IPS DF 6.9 (cell line): ENCODE results near the gene LMOD3.

Experiments
- DNase-seq: peaks from one replicate; pipeline ENCODE4 v3.0.0-alpha.2; 2013; ENCODE audit warnings: low read depth, low spot score
- H3K27ac ChIP-seq: one replicate; pipeline ENCODE4 v1.5.1; 2013; ENCODE audit warnings: low read length, control low read depth
- H3K27me3 ChIP-seq: 2 replicates; pipeline ENCODE4 v1.6.1; 2013; ENCODE audit warnings: mild to moderate bottlenecking, low read length; ENCODE audit not compliant: control insufficient read depth, insufficient read depth
- H3K36me3 ChIP-seq: 2 replicates; pipeline ENCODE4 v1.6.1; 2013; ENCODE audit warnings: low read length; ENCODE audit not compliant: control insufficient read depth, insufficient read depth
- H3K4me1 ChIP-seq: 2 replicates; pipeline ENCODE4 v1.6.1; 2013; ENCODE audit warnings: low read length; ENCODE audit not compliant: control insufficient read depth, insufficient read depth
- H3K4me3 ChIP-seq: 2 replicates; pipeline ENCODE4 v1.5.1; 2013; ENCODE audit warnings: mild to moderate bottlenecking, low read length
- H3K9me3 ChIP-seq: 2 replicates; pipeline ENCODE4 v1.6.1; 2013; ENCODE audit warnings: low read length, inconsistent platforms; ENCODE audit not compliant: control insufficient read depth, insufficient read depth
- WGBS: extraction: QIAGEN DNeasy Blood & Tissue Kit; methylation state at CpG from one replicate; pipeline ENCODE4 v1.1.7; 2013; ENCODE audit warnings: mixed read lengths, missing lambda C conversion rate; ENCODE audit not compliant: insufficient read length, insufficient coverage; 5-methylcytosine and 5-hydroxymethylcytosine counted together

Gene LMOD3

GRCh38 chr3:69122403-69122802 lies at the start of gene LMOD3:
Gene LMOD3 (minus strand): TSS chr3:69122595. CDS start chr3:69122386, 209 bp downstream.
- Histone ChIP-seq H3K9me3 (no peaks in the 10 kb centered on the region), H3K4me3 (no peak within 1 kb of the TSS), H3K27ac (no peak within 1 kb of the TSS), H3K27me3 (no peaks in the 10 kb centered on the region), H3K4me1 (no peaks in the 10 kb centered on the region), H3K36me3 (no peaks in the 10 kb centered on the region)
- DNase-seq = no peak
- no CpG with 5 or more reads among the region's 3 CpGs for WGBS

- Histone ChIP-seq H3K9me3 (no peaks in the 10 kb centered on the region), H3K4me1 (no peaks in the 10 kb centered on the region), H3K27ac (no peak overlapping the region), H3K36me3 (no peaks in the 10 kb centered on the region), H3K27me3 (no peaks in the 10 kb centered on the region), H3K4me3 (no peak overlapping the region)
- DNase-seq = no peak
- no CpG with 5 or more reads among the region's 1 CpG for WGBS
Observed at GRCh38 chr3:69172058-69172457, 49.7 kb upstream of the LMOD3 start.

GRCh38 chr3:69166446-69166845 lies 44.1 kb upstream of the LMOD3 start:
- no peak overlapping the region for H3K27ac ChIP-seq
- DNase-seq = no peak
- WGBS = no CpG with 5 or more reads among the region's 1 CpG
- no peaks in the 10 kb centered on the region for H3K4me1 ChIP-seq
- H3K36me3 ChIP-seq = no peaks in the 10 kb centered on the region
- H3K9me3 ChIP-seq = no peaks in the 10 kb centered on the region
- H3K4me3 ChIP-seq = no peak overlapping the region
- H3K27me3 ChIP-seq = no peaks in the 10 kb centered on the region

GRCh38 chr3:69165744-69166143 lies 43.3 kb upstream of the LMOD3 start:
- H3K4me1 ChIP-seq = no peaks in the 10 kb centered on the region
- DNase-seq = no peak
- no peaks in the 10 kb centered on the region for H3K9me3 ChIP-seq
- no peak overlapping the region for H3K27ac ChIP-seq
- no peaks in the 10 kb centered on the region for H3K27me3 ChIP-seq
- WGBS = no CpG with 5 or more reads among the region's 4 CpGs
- H3K36me3 ChIP-seq = no peaks in the 10 kb centered on the region
- H3K4me3 ChIP-seq = no peak overlapping the region

GRCh38 chr3:69164296-69164695 lies 41.9 kb upstream of the LMOD3 start:
- Histone ChIP-seq H3K36me3 (no peaks in the 10 kb centered on the region), H3K4me1 (no peaks in the 10 kb centered on the region), H3K27ac (no peak overlapping the region), H3K27me3 (no peaks in the 10 kb centered on the region), H3K9me3 (no peaks in the 10 kb centered on the region), H3K4me3 (no peak overlapping the region)
- no peak for DNase-seq

GRCh38 chr3:69162308-69162980 lies 40.0 kb upstream of the LMOD3 start:
- no peaks in the 10 kb centered on the region for H3K27me3 ChIP-seq
- no peaks in the 10 kb centered on the region for H3K9me3 ChIP-seq
- no peaks in the 10 kb centered on the region for H3K4me1 ChIP-seq
- H3K4me3 ChIP-seq = no peak overlapping the region
- no peak for DNase-seq
- WGBS = no CpG with 5 or more reads among the region's 2 CpGs
- H3K36me3 ChIP-seq = no peaks in the 10 kb centered on the region
- H3K27ac ChIP-seq = no peak overlapping the region

GRCh38 chr3:69161587-69162307 lies 39.4 kb upstream of the LMOD3 start:
- H3K36me3 ChIP-seq = no peaks in the 10 kb centered on the region
- no peaks in the 10 kb centered on the region for H3K27me3 ChIP-seq
- no peak for DNase-seq
- H3K27ac ChIP-seq = no peak overlapping the region
- no CpG with 5 or more reads among the region's 5 CpGs for WGBS
- H3K9me3 ChIP-seq = no peaks in the 10 kb centered on the region
- H3K4me1 ChIP-seq = no peaks in the 10 kb centered on the region
- no peak overlapping the region for H3K4me3 ChIP-seq

GRCh38 chr3:69160525-69160924 lies 38.1 kb upstream of the LMOD3 start:
- no peak for DNase-seq
- no CpG with 5 or more reads among the region's 4 CpGs for WGBS
- H3K4me3 ChIP-seq = no peak overlapping the region

GRCh38 chr3:69160107-69160506 lies 37.7 kb upstream of the LMOD3 start:
- WGBS = no CpG with 5 or more reads among the region's 2 CpGs
- no peaks in the 10 kb centered on the region for H3K36me3 ChIP-seq
- no peak overlapping the region for H3K4me3 ChIP-seq
- H3K9me3 ChIP-seq = no peaks in the 10 kb centered on the region
- no peaks in the 10 kb centered on the region for H3K4me1 ChIP-seq
- no peaks in the 10 kb centered on the region for H3K27me3 ChIP-seq
- no peak for DNase-seq
- no peak overlapping the region for H3K27ac ChIP-seq

More at GRCh38 chr3:69160525-69160924, 38.1 kb upstream of the LMOD3 start:
- Histone ChIP-seq H3K27me3 (no peaks in the 10 kb centered on the region), H3K27ac (no peak overlapping the region), H3K9me3 (no peaks in the 10 kb centered on the region), H3K36me3 (no peaks in the 10 kb centered on the region), H3K4me1 (no peaks in the 10 kb centered on the region)

GRCh38 chr3:69149586-69149985 lies 27.2 kb upstream of the LMOD3 start:
- Histone ChIP-seq H3K4me1 (peaks cover under 1% of the 10 kb centered on the region; the same call in 1 of the 2 replicates), H3K27me3 (no peaks in the 10 kb centered on the region), H3K9me3 (no peaks in the 10 kb centered on the region), H3K27ac (no peak overlapping the region), H3K4me3 (no peak overlapping the region), H3K36me3 (no peaks in the 10 kb centered on the region)
- DNase-seq = no peak
- WGBS = no CpG with 5 or more reads among the region's 3 CpGs

GRCh38 chr3:69145688-69146087 lies 23.3 kb upstream of the LMOD3 start:
- H3K36me3 ChIP-seq = no peaks in the 10 kb centered on the region
- H3K27me3 ChIP-seq = peaks cover 3% of the 10 kb centered on the region; the same call in 1 of the 2 replicates
- no peak overlapping the region for H3K27ac ChIP-seq
- H3K4me3 ChIP-seq = no peak overlapping the region
- DNase-seq = no peak
- no peaks in the 10 kb centered on the region for H3K9me3 ChIP-seq
- H3K4me1 ChIP-seq = peaks cover 2% of the 10 kb centered on the region; the same call in 1 of the 2 replicates
